Measurements from ENCODE around the gene EID2. TPM values are rescaled to one million over a fixed set of nuclear protein-coding genes. Genes with fewer than 3 reads are reported as not detected.

Gene EID2
- total RNA-seq, 4 donors from 2014 or later: 3.8 to 15.5 (median 8.6) TPM

- intact Hi-C loops (cut with DNase I; ENCODE audit: low total_unique reads): no loop called here
- TF ChIP-seq POLR2A (IDR thresholded peaks at IDR 0.05): no peak
- no peak for TF ChIP-seq CTCF (IDR thresholded peaks at IDR 0.05)
- Histone ChIP-seq H3K9me3 (no peaks in the 10 kb centered on the region), H3K27ac (no peak overlapping the region), H3K4me3 (no peak overlapping the region), H3K27me3 (no peaks in the 10 kb centered on the region), H3K4me1 (no peaks in the 10 kb centered on the region), H3K36me3 (no peaks in the 10 kb centered on the region)
- no peak for DNase-seq
Measured at GRCh38 chr19:39546599-39546998, 6.6 kb upstream of the EID2 start.

- Histone ChIP-seq H3K4me1 (no peaks in the 10 kb centered on the region), H3K4me3 (no peak overlapping the region), H3K36me3 (no peaks in the 10 kb centered on the region), H3K27me3 (no peaks in the 10 kb centered on the region), H3K9me3 (no peaks in the 10 kb centered on the region), H3K27ac (no peak overlapping the region)
- TF ChIP-seq POLR2A (IDR thresholded peaks at IDR 0.05) (no peak), CTCF (IDR thresholded peaks at IDR 0.05) (no peak)
- intact Hi-C loops (cut with DNase I; ENCODE audit: low total_unique reads): no loop called here
- DNase-seq: no peak
Measured at GRCh38 chr19:39544911-39545310, 5.0 kb upstream of the EID2 start.

DNA sequence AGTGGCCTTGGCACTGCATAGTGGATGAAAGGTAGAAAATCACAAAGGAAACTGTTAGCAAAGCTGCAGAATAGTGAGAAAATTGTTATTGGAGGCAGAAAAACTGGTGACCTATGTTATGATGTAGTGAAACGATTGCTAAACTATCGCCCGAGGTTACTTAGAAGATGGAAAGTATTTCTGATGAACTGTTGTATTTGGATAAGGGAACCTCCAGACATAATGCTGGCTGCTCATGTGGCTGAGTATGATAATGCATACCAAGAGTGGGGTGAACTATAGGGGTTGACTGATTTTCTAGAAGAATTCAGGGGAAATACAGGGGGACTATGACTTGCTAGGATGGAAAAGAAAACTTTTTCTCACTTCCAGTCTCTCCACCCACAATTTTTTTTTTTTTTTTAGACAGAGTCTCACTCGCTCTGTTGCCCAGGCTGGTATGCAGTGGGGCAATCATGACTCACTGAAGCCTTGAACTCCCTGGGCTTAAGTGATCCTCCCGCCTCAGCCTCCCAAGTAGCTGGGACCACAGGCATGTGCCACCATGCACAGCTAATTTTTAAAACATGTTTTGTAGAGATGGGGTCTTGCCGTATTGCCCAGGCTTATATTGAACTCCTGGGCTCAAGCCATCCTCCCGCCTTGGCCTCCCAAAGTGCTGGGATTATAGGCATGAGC, 4.4 kb upstream of the EID2 start:
- H3K27ac ChIP-seq: no peak overlapping the region
- no peak overlapping the region for H3K4me3 ChIP-seq
- DNase-seq: no peak
- TF ChIP-seq CTCF (IDR thresholded peaks at IDR 0.05): no peak
- TF ChIP-seq POLR2A (IDR thresholded peaks at IDR 0.05): no peak
- H3K36me3 ChIP-seq: no peaks in the 10 kb centered on the region
- intact Hi-C loops (cut with DNase I; ENCODE audit: low total_unique reads): no loop called here
- no peaks in the 10 kb centered on the region for H3K27me3 ChIP-seq
- H3K9me3 ChIP-seq: no peaks in the 10 kb centered on the region
- no peaks in the 10 kb centered on the region for H3K4me1 ChIP-seq

GRCh38 chr19:39543477-39543857, 3.5 kb upstream of the EID2 start:
- intact Hi-C loops (cut with DNase I; ENCODE audit: low total_unique reads): no loop called here
- Histone ChIP-seq H3K27ac (no peak overlapping the region), H3K36me3 (no peaks in the 10 kb centered on the region), H3K9me3 (no peaks in the 10 kb centered on the region), H3K4me3 (no peak overlapping the region), H3K4me1 (no peaks in the 10 kb centered on the region), H3K27me3 (no peaks in the 10 kb centered on the region)
- DNase-seq: no peak
- TF ChIP-seq CTCF (IDR thresholded peaks at IDR 0.05): no peak
- no peak for TF ChIP-seq POLR2A (IDR thresholded peaks at IDR 0.05)

DNA sequence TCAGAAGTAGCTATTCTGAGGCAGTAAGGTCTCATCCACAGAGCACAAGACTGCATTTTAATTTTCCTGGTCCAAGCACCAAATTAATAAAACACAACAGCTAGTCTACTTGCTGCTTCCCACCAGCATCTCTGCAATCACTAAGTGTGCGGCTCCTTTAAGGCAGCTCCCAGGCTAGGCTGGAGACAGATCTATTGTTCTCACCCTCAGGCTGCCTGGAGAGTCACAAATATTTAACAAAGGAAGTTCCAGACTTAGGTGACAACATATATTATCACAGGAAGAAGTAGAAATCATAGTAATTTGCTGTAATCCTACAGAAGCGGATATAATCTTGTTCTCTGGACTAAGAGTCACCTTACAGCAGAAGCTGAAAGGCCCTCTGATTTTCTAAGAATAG, 2.2 kb upstream of the EID2 start:
- H3K27me3 ChIP-seq: no peaks in the 10 kb centered on the region
- no peaks in the 10 kb centered on the region for H3K9me3 ChIP-seq
- intact Hi-C loops (cut with DNase I; ENCODE audit: low total_unique reads): no loop called here
- no peak overlapping the region for H3K27ac ChIP-seq
- H3K36me3 ChIP-seq: no peaks in the 10 kb centered on the region
- DNase-seq: no peak
- H3K4me3 ChIP-seq: no peak overlapping the region
- TF ChIP-seq CTCF (IDR thresholded peaks at IDR 0.05) (no peak), POLR2A (IDR thresholded peaks at IDR 0.05) (no peak)
- H3K4me1 ChIP-seq: peaks cover 0 to 4% of the 10 kb centered on the region in 2 donors
